ENCODE data around the gene ACAP3. TPM values are rescaled to one million over a fixed set of nuclear protein-coding genes. Genes with fewer than 3 reads are reported as not detected.

The ACAP3 gene
- total RNA-seq, 3 donors from 2014 or later, result 19.7 to 33.4 (median 26.9) TPM

- H3K9me3 ChIP-seq, result no peaks in the 10 kb centered on the region
- TF ChIP-seq CTCF (IDR thresholded peaks at IDR 0.05) (no peak), POLR2A (IDR thresholded peaks at IDR 0.05) (no peak), POLR2AphosphoS5 (IDR thresholded peaks at IDR 0.05) (no peak)
- peaks cover 0 to 5% of the 10 kb centered on the region in 2 donors for H3K27me3 ChIP-seq
- H3K4me3 ChIP-seq, result no peak overlapping the region
- no peak overlapping the region for H3K27ac ChIP-seq
- H3K4me1 ChIP-seq, result peaks cover 0 to 10% of the 10 kb centered on the region in 2 donors
- H3K36me3 ChIP-seq, result no peaks in the 10 kb centered on the region
- intact Hi-C loops (cut with DNase I; ENCODE audit: low total_unique reads), result loop anchor here (5.0 kb wide), 1 partner anchor 170 kb away; no protein-coding TSS in a partner anchor
- no peak for DNase-seq (ENCODE audit: low spot score in 2 of 2)
These were observed 15.3 kb downstream of the ACAP3 start for GRCh38 chr1:1292442-1292779.

- H3K9me3 ChIP-seq, result no peaks in the 10 kb centered on the region
- DNase-seq (ENCODE audit: low spot score in 2 of 2), result peak; percentile 77 to 80
- TF ChIP-seq POLR2A (IDR thresholded peaks at IDR 0.05), result no peak
- TF ChIP-seq CTCF (IDR thresholded peaks at IDR 0.05), result peak; percentile 62 to 87 (median 86)
- no peak for TF ChIP-seq POLR2AphosphoS5 (IDR thresholded peaks at IDR 0.05)
- H3K27me3 ChIP-seq, result peaks cover 0 to 11% of the 10 kb centered on the region in 2 donors
- peaks cover 0 to 10% of the 10 kb centered on the region in 2 donors for H3K4me1 ChIP-seq
- intact Hi-C loops (cut with DNase I; ENCODE audit: low total_unique reads), result loop anchor here (5.0 kb wide), 1 partner anchor 169 kb away; no protein-coding TSS in a partner anchor
- no peak overlapping the region for H3K4me3 ChIP-seq
- H3K27ac ChIP-seq, result no peak overlapping the region
- H3K36me3 ChIP-seq, result no peaks in the 10 kb centered on the region
These were observed 15.9 kb downstream of the ACAP3 start for GRCh38 chr1:1291548-1292441.

- intact Hi-C loops (cut with DNase I; ENCODE audit: low total_unique reads), result loop anchor here (5.0 kb wide), 1 partner anchor 169 kb away; no protein-coding TSS in a partner anchor
- Histone ChIP-seq H3K9me3 (no peaks in the 10 kb centered on the region), H3K27me3 (peaks cover 0 to 18% of the 10 kb centered on the region in 2 donors), H3K27ac (no peak overlapping the region), H3K4me1 (peaks cover 0 to 10% of the 10 kb centered on the region in 2 donors), H3K36me3 (no peaks in the 10 kb centered on the region), H3K4me3 (no peak overlapping the region)
- no peak for TF ChIP-seq CTCF (IDR thresholded peaks at IDR 0.05)
- TF ChIP-seq POLR2A (IDR thresholded peaks at IDR 0.05), result no peak
- no peak for TF ChIP-seq POLR2AphosphoS5 (IDR thresholded peaks at IDR 0.05)
- DNase-seq (ENCODE audit: low spot score in 2 of 2), result no peak
These were observed 16.7 kb downstream of the ACAP3 start for GRCh38 chr1:1291023-1291528.

- Histone ChIP-seq H3K36me3 (no peaks in the 10 kb centered on the region), H3K27ac (no peak overlapping the region), H3K9me3 (no peaks in the 10 kb centered on the region), H3K4me3 (no peak overlapping the region), H3K4me1 (peaks cover 0 to 10% of the 10 kb centered on the region in 2 donors), H3K27me3 (peaks cover 0 to 26% of the 10 kb centered on the region in 2 donors)
- intact Hi-C loops (cut with DNase I; ENCODE audit: low total_unique reads), result loop anchor here (5.0 kb wide), 1 partner anchor 168 kb away; no protein-coding TSS in a partner anchor
- TF ChIP-seq CTCF (IDR thresholded peaks at IDR 0.05) (peak; percentile 49 to 83 (median 64)), POLR2A (IDR thresholded peaks at IDR 0.05) (no peak)
- no peak for DNase-seq (ENCODE audit: low spot score in 2 of 2)
These were observed 17.4 kb downstream of the ACAP3 start for GRCh38 chr1:1290238-1290731.

Measured in breast epithelium (tissue), 4 donors.